Heart left ventricle (tissue), 13 donors: ENCODE measurements around the gene PRKAR1B.

Experiments
- POLR2A ChIP-seq, 2 donors: fragments of 450-650 bp; IDR thresholded peaks; one replicate each; pipeline ENCODE4 v1.6.1; 2017; ENCODE audit warnings: antibody characterized with exemption in 2 of 2, mild to moderate bottlenecking in 2 of 2, moderate library complexity in 2 of 2
- TF ChIP-seq, protein P1 (sequence below), 12 donors: fragments of 200-600 bp; sonication (generic) in 4 of 12; IDR thresholded peaks; one replicate each; pipeline versions ENCODE4 v1.5.0 to v1.8.0; 2018 to 2022; ENCODE audit warnings: antibody characterized with exemption in 12 of 12, mild to moderate bottlenecking in 5 of 12
- donor health status: ischemic (EF 13 %, LVEDD 7.1; RV severe dilation, severe dysfunction).
- donor health status: DM: no; HTN: yes; CAD: no.
- donor health status: DM: no; HTN: no; CAD: no.
- donor health status: ischemic (EF 25% LVEDD 6.9; RV normal size, moderate dysfunction).
- donor health status: ischemic (EF 25% LVEDD 5.7; RV mildly dilated, moderate dysfunction).
- donor health status: ischemic (EF 35%, LVEDD 5.7; RV mildly dilated, moderate dysfunction).
- donor health status: nonischemic (EF 11% LVEDD 7.7; RV severe dilation, severe dysfunction).
- donor health status: DM: yes; HTN: yes; CAD: no.
- donor health status: PGD.
- donor health status: ischemic (EF 29% LVEDD 5.4; RV normal size, mild dysfunction).
- donor health status: nonischemic (EF 23%, LVEDD 6.1; RV moderate dilation, normal function).

- TF ChIP-seq, protein P1, sequence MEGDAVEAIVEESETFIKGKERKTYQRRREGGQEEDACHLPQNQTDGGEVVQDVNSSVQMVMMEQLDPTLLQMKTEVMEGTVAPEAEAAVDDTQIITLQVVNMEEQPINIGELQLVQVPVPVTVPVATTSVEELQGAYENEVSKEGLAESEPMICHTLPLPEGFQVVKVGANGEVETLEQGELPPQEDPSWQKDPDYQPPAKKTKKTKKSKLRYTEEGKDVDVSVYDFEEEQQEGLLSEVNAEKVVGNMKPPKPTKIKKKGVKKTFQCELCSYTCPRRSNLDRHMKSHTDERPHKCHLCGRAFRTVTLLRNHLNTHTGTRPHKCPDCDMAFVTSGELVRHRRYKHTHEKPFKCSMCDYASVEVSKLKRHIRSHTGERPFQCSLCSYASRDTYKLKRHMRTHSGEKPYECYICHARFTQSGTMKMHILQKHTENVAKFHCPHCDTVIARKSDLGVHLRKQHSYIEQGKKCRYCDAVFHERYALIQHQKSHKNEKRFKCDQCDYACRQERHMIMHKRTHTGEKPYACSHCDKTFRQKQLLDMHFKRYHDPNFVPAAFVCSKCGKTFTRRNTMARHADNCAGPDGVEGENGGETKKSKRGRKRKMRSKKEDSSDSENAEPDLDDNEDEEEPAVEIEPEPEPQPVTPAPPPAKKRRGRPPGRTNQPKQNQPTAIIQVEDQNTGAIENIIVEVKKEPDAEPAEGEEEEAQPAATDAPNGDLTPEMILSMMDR (IDR thresholded peaks at IDR 0.05) = no peak
- no peak for TF ChIP-seq POLR2A (IDR thresholded peaks at IDR 0.05)
Observed at GRCh38 chr7:534959-535358, 192.1 kb downstream of the PRKAR1B start.
